Measurements from ENCODE around the gene PF4V1. TPM values are rescaled to one million over a fixed set of nuclear protein-coding genes. Genes with fewer than 3 reads are reported as not detected.
A peak's percentile ranks its signal among the peaks of the same experiment; 100 is the strongest.

PF4V1 gene
- total and polyA plus RNA-seq, 2 of the 13 experiments (the other 11 are each of a cell fraction or from before 2014, with no cell fraction given), result not detected

DNA sequence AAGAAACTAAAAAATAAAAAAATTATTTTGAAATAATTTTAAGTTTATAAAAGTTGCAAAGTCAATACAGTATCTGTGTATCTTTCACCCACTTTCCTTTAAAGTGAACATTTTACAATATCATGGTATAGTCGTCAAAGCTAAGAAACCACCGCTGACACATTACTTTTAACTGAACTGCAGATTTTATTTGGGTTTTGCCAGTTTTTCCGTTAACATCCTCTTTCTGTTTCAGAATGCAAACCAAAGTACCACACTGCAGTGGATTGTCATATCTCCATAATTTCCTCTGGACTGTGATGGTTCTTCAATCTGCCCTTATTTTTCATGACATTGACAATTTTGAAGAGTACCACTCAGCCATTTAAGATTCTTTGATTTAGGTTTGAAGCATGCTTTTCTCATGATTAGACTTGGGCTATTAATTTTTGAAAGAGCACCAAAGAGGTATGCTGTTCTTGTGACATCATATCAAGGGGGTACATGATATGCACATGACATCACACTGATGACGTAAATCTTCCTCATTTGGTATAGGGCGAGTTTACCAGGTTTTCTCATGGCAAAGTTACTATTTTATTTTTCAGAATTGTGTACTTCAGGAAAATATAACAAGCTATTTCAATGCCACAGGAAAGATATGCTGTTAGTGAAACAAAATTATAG is 12.5 kb downstream of the PF4V1 start:
- Histone ChIP-seq H3K4me1 (ENCODE audit: insufficient read depth, low read length) (peaks cover 8% of the 10 kb centered on the region; the same call in 1 of the 2 replicates), H3K9me3 (ENCODE audit: low read length) (no peaks in the 10 kb centered on the region), H3K27me3 (ENCODE audit: control insufficient read depth in 1 of 2, insufficient read depth in 2 of 2, low read length in 2 of 2) (peaks cover 0 to 19% of the 10 kb centered on the region in 2 experiments; a peak in 3 of 5 replicates), H3K27ac (ENCODE audit: extremely low read length, insufficient read depth, low read length) (no peak overlapping the region), H3K4me3 (replicated peaks in 1 of 3; ENCODE audit: insufficient read depth in 1 of 3, low read depth in 2 of 3, low read length in 3 of 3) (no peak overlapping the region), H3K9ac (ENCODE audit: insufficient read depth, low read depth, low read length) (no peak overlapping the region), H2AFZ (ENCODE audit: low read length) (no peak overlapping the region), H3K4me2 (ENCODE audit: low read depth, low read length) (no peak overlapping the region), H3K36me3 (replicated peaks in 1 of 2; ENCODE audit: control insufficient read depth in 1 of 2, insufficient read depth in 2 of 2, low read length in 2 of 2) (no peaks in the 10 kb centered on the region), H3K79me2 (ENCODE audit: insufficient read depth, low read length) (no peaks in the 10 kb centered on the region), H4K20me1 (ENCODE audit: insufficient read depth, low read length) (no peaks in the 10 kb centered on the region)
- intact Hi-C loops (cut with micrococcal nuclease; ENCODE audit: unreplicated experiment) (loop anchor here (2.0 kb wide), 1 partner anchor 137 kb away; no protein-coding TSS in a partner anchor), in situ Hi-C loops (cut with HindIII; ENCODE audit: extremely low pct_ligation_motif_present, low pct_unique_long_range_greater_than_20kb) (no loop called here)
- no peak for FAIRE-seq
- WGBS (ENCODE audit: low lambda C conversion rate), result 12% methylated on average over 5 of the region's 5 CpGs
- TF ChIP-seq ATF7 (IDR thresholded peaks at IDR 0.05) (peak; percentile 31; the same call in 1 of the 2 replicates), ATF7 (CRISPR knock-in tag; IDR thresholded peaks at IDR 0.05) (no peak), PHF20 (CRISPR knock-in tag; IDR thresholded peaks at IDR 0.05) (no peak), CREB1 (IDR thresholded peaks at IDR 0.05) (peak; percentile 65), CREB1 (CRISPR knock-in tag; IDR thresholded peaks at IDR 0.05) (no peak)
- ChIA-PET POLR2A (no interaction called here), CTCF (ENCODE audit: low intra/inter-chr PET ratio, low total read pairs) (no interaction called here)
- BruUV-seq (replicated peaks), result no TSS peak
- DNase-seq (ENCODE audit: low spot score), result no peak
- no peak for ATAC-seq

- no peaks in the 10 kb centered on the region for H4K20me1 ChIP-seq (ENCODE audit: insufficient read depth, low read length)
- no peak overlapping the region for H3K4me2 ChIP-seq (ENCODE audit: low read depth, low read length)
- no peak overlapping the region for H3K9ac ChIP-seq (ENCODE audit: insufficient read depth, low read depth, low read length)
- DNase-seq (ENCODE audit: low spot score) (no peak), ATAC-seq (no peak), FAIRE-seq (no peak)
- in situ Hi-C loops (cut with HindIII; ENCODE audit: extremely low pct_ligation_motif_present, low pct_unique_long_range_greater_than_20kb), result no loop called here
- CTCF ChIA-PET (ENCODE audit: low intra/inter-chr PET ratio, low total read pairs), result no interaction called here
- intact Hi-C loops (cut with micrococcal nuclease; ENCODE audit: unreplicated experiment), result no loop called here
- no peak overlapping the region for H3K4me3 ChIP-seq (replicated peaks in 1 of 3; ENCODE audit: insufficient read depth in 1 of 3, low read depth in 2 of 3, low read length in 3 of 3)
- H3K27me3 ChIP-seq (ENCODE audit: control insufficient read depth in 1 of 2, insufficient read depth in 2 of 2, low read length in 2 of 2), result peaks cover 0 to 19% of the 10 kb centered on the region in 2 experiments; a peak in 3 of 5 replicates
- no peak overlapping the region for H3K27ac ChIP-seq (ENCODE audit: extremely low read length, insufficient read depth, low read length)
- no peak overlapping the region for H2AFZ ChIP-seq (ENCODE audit: low read length)
- peaks cover 8% of the 10 kb centered on the region; the same call in 1 of the 2 replicates for H3K4me1 ChIP-seq (ENCODE audit: insufficient read depth, low read length)
- no peaks in the 10 kb centered on the region for H3K9me3 ChIP-seq (ENCODE audit: low read length)
- POLR2A ChIA-PET, result no interaction called here
- no TSS peak for BruUV-seq (replicated peaks)
- H3K36me3 ChIP-seq (replicated peaks in 1 of 2; ENCODE audit: control insufficient read depth in 1 of 2, insufficient read depth in 2 of 2, low read length in 2 of 2), result no peaks in the 10 kb centered on the region
- H3K79me2 ChIP-seq (ENCODE audit: insufficient read depth, low read length), result no peaks in the 10 kb centered on the region
- WGBS (ENCODE audit: low lambda C conversion rate), result 0% methylated on average over 2 of the region's 2 CpGs
- TF ChIP-seq ZNF598 (CRISPR knock-in tag; IDR thresholded peaks at IDR 0.05; ENCODE audit: borderline replicate concordance) (no peak), ZNF468 (CRISPR knock-in tag; IDR thresholded peaks at IDR 0.05) (no peak), GTF3A (CRISPR knock-in tag; conservative IDR thresholded peaks at IDR 0.05) (no peak), TCF7L2 (IDR thresholded peaks at IDR 0.05; ENCODE audit: low read depth, low read length) (no peak), ZNF646 (CRISPR knock-in tag; IDR thresholded peaks at IDR 0.05) (no peak), ZNF775 (CRISPR knock-in tag; IDR thresholded peaks at IDR 0.05; ENCODE audit: borderline replicate concordance) (no peak), CBX1 (IDR thresholded peaks at IDR 0.05; ENCODE audit: low read depth) (no peak), KAT7 (CRISPR knock-in tag; IDR thresholded peaks at IDR 0.05; ENCODE audit: borderline replicate concordance) (no peak), KLF15 (CRISPR knock-in tag; IDR thresholded peaks at IDR 0.05; ENCODE audit: borderline replicate concordance) (no peak)
These were observed 13.2 kb downstream of the PF4V1 start for GRCh38 chr4:73866246-73866645.
